Stimulated activated CD4-positive, alpha-beta T cell treated with anti-CD3 and anti-CD28 coated beads, Interleukin-2, amount 100 ng/mL, for 24 hours (primary cell): ENCODE measurements around the gene ZNF106.

ENCODE experiments used
- DNase-seq, 2 donors: peaks; one replicate each; pipeline ENCODE4 v3.0.0-alpha.2; 2020

The ZNF106 gene

GRCh38 chr15:42471002-42471401 is 19.9 kb downstream of the ZNF106 start:
- no peak for DNase-seq

DNA sequence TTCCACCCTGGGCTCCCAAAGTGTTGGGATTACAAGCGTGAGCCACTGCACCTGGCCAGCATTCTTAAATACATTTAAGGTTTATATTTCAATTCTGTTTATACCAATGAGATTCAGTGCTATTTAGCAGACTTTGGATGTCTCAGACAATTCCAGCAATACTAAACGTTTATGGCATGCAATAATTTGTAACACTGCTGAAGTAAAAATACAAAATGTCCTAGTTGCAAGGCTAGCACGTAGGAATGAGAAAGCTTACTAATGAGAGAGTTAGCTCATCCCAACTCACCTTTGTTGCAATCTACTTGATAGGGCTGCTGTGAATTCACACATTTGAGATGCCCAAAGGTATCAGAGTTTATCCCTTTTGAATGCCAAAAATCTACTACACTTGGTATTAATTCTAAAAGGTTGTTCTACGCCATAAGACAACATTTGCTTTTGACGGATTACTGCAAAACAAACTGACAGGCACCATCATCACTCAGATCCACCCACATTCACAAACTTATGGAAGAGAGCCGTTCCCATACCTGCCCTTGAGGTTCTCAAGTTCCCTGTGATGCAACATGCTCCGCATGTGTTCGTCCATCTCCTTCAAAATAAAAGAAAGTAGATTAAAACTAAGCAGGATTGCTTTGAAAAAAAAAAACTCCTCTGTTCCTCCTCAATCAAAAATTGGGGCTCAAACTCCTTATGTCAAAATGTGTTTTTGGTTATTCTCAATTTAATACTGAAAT is 25.3 kb downstream of the ZNF106 start:
- DNase-seq, result no peak

DNA sequence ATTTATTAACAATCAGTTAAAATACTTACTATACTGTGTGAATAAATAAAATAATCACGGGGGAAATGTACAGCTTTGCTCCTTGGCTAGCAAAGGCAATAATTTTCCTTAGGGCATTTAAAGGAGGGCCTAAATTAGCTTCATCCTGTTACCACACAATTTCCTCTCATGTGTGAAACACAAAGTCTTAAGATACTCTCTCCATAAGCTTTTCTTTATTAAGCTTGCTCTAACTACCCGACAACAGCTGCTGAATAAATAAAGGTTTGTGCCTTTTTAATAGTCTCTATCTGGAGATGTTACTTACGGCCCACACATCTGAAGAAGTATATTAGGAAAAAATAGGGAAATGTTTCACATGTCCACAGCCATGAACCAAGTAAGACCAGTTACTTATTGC is 29.7 kb downstream of the ZNF106 start:
- DNase-seq, result no peak

GRCh38 chr15:42457445-42458442 is 33.2 kb downstream of the ZNF106 start:
- no peak for DNase-seq

DNA sequence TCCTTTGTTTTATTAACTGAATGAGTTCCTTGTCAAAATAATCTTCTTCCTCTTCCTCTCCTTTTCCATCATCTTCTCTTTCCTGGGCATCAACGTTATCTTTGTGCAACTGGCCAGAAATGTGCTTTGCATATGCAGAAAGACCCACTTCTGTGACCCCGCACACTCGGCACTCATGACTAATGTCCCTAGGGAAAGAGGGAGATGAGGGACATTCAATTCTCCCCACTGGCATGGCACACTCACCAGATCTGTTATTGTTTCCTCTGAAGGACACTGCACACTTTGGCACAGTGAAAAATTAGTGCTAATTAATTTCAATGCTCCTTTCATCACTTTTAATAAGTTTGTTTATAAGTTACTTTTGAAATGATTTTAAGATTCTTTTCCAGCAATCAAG is 34.0 kb downstream of the ZNF106 start:
- no peak for DNase-seq

DNA sequence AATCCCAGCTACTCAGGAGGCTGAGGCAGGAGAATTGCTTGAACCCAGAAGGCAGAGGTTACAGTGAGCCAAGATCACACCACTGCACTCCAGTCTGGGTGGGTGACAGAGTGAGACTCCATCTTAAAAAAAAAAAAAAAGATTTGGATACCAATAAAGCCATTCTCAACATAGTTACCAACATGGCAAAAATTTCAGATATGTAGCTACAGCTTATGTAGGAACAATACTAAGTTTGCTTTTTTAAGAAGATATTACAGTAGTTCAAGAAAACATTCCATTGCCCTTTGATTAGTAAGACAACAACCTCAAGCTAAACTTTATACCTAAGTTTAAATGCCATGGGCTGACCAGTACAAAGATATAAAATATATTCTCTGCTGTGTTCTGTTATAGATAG is 34.4 kb downstream of the ZNF106 start:
- DNase-seq, result no peak

DNA sequence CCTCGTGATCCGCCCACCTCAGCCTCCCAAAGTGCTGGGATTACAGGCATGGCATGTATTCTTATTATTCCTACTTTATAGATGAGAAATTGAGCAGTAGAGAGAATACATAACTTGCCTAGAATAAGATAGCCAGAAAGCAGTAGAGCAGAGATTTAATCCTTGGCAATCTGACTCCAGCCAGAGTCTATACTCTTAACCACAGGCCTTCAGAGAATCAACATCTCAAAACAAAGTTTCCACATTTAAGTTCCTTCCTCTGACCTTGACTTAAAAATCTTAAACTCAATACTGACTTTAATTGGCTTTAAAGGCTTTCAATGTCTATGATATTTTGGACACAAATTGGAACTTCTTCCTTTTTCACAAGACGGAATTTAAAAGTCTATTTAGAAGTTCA is 37.1 kb downstream of the ZNF106 start:
- no peak for DNase-seq

DNA sequence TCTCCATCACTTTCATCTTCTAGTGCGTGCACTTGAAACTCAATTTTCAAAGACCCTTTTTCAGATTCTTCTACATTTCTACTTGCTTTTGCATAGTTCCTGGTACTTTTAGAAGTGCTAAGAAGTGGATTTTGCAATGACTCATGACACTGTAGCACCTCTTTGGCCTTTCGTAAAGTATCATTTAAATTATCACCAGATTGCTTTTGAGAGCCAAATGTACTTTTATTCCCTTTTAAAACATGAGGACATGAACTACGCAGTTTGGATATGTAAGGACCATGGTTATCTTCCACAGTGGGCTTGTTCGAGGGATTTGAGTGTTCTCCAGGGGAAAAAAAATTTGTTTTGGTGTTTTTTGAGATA is 40.5 kb downstream of the ZNF106 start:
- no peak for DNase-seq

DNA sequence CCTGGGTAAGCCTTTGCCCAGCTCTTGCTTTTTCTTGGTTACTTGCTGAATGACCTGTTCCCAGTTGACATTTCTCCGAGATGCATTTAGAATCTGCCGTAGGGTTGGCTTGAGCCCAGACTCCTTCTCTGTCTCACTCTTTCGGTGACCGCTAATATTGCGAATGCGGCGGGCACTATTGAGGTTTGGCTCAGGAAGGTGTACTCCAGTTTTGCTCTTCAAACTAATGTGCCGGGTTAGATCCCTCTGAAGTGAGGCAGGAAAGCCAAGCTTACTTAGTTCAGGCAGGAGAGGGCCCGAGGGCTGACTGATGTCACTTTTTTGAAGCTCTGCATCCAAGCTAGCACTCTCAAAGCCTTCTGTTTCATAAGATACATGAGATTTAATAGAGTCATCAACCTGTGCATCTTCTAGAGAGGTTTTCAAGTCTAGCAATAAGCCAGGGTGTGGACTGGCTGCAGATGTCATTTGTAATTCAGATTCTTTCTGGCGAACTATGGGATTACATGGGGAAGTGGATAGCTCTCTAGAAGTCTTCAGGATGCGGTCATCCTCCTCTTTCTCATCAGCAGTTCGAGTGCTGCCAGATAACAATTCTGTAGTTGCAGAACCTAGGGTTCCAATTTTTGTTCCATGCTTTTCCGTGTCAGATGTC is 41.0 kb downstream of the ZNF106 start:
- no peak for DNase-seq

- DNase-seq, result no peak
These were observed 42.7 kb downstream of the ZNF106 start for GRCh38 chr15:42448281-42448680.

DNA sequence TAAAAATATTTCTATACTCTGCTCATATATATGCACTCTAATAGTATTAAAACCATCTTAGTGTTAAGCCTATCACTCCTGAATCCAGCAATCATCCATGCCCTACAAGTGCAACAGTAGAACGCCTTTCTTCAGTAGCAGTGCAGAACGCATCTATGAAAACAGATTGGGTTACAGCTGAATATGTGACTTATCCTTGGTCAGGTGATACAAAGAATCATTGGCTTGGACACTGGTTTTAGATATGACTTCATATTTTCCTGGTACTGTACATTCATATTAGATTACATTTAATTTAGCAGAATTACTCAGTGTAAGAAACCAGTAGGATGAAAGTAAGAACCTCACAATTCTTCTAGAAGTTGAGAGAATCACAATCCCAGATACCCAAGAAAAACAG is 43.3 kb downstream of the ZNF106 start:
- no peak for DNase-seq

DNA sequence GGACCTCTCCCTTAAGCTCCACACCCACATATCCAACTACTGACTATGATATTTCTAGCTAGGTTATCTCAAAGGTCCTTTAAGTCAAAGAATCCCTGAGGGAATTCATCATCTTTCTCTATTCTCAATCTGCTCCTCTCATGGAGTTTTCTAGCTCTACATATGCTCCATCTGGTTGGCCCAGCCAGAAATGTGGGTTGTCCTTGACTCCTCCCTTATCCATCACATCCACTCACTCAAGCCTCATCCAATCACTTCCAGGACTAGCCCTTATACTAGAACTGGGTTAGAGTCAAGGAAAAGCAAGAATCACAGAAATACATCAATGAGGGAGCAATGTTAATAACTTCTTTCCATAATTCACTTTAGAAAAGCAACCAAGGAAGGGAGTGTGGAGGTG is 45.4 kb downstream of the ZNF106 start:
- DNase-seq, result no peak

DNA sequence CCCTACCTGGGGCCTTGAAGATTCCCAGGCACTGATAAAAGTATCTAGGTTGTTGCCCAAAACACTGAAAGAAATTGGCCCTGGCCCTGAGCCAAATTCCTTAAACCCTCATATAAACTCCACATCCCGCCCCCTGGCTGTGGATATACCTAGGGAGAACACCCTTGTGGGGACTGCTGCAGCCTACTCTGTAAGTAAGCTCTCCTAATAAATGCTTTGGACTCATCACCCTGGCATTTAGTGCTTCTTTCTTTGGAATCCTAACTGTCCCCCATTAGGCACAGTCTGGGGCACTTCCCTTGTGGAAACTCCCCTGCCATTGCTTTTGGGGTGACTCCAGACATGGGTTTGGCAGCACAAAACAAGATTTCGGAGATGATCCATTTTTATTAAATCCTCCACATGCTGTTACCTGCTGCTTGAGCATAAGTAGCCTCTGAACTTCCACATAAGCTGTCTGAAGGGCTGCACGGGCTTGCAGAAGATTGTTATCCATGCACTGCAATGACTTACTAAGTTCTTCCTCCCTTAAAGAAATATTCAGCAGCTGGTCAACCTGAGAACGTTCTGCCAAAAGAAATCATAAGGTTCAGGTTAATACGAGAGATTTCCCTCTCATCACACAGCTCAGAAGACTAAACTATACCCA is 46.4 kb downstream of the ZNF106 start:
- DNase-seq, result no peak

GRCh38 chr15:42427429-42428223 is 63.3 kb downstream of the ZNF106 start:
- DNase-seq, result no peak

GRCh38 chr15:42421376-42421775 is 69.6 kb downstream of the ZNF106 start:
- no peak for DNase-seq

DNA sequence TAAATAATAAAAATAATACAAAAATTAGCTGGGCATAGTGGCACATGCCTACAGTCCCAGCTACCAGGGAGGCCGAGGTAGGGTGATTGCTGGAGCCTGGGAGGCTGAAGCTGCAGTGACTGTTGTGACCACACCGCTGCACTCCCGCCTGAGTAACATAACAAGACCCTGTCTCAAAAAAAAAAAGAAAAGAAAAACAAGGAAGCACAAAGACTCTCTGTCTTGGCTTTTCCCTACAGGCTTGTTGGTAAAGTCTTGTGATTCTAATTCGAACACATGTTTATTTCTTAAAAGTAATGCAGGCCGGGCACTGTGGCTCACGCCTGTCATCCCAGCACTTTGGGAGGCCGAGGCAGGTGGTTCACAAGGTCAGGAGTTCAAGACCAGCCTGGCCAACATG is 71.6 kb downstream of the ZNF106 start:
- DNase-seq, result no peak

DNA sequence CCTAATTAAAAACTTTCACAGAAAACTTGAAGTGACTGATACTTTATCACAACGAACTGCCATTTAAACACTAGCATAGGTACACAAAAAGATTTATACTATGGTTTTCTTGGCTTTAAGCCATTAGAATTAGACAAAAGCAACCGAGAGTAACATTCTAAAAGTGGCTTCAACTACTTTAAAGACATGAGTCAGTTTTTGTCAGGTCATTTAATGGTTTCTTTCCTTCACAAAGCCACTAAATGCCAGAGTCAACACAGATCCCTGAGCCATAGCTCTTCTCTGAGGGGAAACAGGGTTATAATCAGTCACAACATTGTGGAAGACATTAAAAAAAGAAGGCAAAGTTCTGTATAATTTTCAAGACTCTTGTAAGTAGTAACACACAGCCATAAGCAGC is 77.0 kb downstream of the ZNF106 start:
- DNase-seq, result no peak

DNA sequence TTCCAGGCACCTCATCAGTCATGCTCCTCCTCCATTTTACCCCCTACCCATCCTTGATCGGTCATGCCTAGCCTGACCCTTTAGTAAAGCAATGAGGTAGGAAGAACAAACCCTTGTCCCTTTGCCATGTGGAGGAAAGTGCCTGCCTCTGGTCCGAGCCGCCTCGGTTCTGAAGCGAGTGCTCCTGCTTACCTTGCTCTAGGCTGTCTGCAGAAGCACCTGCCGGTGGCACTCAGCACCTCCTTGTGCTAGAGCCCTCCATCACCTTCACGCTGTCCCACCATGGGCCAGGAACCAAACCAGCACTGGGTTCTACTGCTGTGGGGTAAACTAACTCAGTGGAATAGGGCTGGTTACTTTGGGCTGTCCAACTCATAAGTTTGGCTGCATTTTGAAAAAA is 79.1 kb downstream of the ZNF106 start:
- DNase-seq, result no peak

GRCh38 chr15:42409011-42409410 is 81.9 kb downstream of the ZNF106 start:
- no peak for DNase-seq

DNA sequence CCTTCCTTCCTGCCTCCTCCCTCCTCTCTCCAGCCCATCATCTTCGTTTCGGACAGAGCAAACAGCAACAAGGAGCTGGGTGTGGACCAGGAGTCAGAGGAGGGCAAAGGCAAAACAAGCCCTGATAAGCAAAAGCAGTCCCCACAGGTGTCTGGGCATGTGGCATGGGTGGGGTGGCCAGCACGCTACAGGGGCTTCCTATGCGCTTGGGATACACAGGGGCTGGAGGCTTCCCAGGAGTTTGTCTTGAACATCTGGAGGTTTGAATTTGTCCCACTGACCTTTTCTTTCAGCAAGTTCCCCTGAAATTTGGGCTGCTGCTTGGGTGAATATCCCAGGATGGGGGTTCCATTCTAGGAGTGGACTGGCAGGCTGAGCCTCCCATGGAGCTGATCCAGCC is 82.8 kb downstream of the ZNF106 start:
- no peak for DNase-seq

GRCh38 chr15:42405863-42406482 is 85.0 kb downstream of the ZNF106 start:
- DNase-seq, result no peak
